Muscle of arm (tissue), 14 donors: Measurements from ENCODE around the gene TRPM6. TPM values are rescaled to one million over a fixed set of nuclear protein-coding genes. Genes with fewer than 3 reads are reported as not detected.
"Not testable (repeated sequence)": the region's sequence is repeated elsewhere in the genome, so short reads cannot be mapped to it uniquely, and the experiment has no call there.

ENCODE experiments used
- DNase-seq: peaks from one replicate; pipeline ENCODE4 v3.0.0-alpha.2; 2013
- long read RNA-seq, 11 donors: transcript quantifications; one replicate each; lab custom pipeline, GENCODE V29; 2026
- polyA plus RNA-seq, 12 donors: library from polyadenylated mRNA; unstranded; fragments of 120-200 nt; gene quantifications; one replicate each; pipeline ENCODE4 v1.2.1, GENCODE V29; 2013; ENCODE audit not compliant: insufficient read length in 12 of 12

TRPM6 gene, protein sequence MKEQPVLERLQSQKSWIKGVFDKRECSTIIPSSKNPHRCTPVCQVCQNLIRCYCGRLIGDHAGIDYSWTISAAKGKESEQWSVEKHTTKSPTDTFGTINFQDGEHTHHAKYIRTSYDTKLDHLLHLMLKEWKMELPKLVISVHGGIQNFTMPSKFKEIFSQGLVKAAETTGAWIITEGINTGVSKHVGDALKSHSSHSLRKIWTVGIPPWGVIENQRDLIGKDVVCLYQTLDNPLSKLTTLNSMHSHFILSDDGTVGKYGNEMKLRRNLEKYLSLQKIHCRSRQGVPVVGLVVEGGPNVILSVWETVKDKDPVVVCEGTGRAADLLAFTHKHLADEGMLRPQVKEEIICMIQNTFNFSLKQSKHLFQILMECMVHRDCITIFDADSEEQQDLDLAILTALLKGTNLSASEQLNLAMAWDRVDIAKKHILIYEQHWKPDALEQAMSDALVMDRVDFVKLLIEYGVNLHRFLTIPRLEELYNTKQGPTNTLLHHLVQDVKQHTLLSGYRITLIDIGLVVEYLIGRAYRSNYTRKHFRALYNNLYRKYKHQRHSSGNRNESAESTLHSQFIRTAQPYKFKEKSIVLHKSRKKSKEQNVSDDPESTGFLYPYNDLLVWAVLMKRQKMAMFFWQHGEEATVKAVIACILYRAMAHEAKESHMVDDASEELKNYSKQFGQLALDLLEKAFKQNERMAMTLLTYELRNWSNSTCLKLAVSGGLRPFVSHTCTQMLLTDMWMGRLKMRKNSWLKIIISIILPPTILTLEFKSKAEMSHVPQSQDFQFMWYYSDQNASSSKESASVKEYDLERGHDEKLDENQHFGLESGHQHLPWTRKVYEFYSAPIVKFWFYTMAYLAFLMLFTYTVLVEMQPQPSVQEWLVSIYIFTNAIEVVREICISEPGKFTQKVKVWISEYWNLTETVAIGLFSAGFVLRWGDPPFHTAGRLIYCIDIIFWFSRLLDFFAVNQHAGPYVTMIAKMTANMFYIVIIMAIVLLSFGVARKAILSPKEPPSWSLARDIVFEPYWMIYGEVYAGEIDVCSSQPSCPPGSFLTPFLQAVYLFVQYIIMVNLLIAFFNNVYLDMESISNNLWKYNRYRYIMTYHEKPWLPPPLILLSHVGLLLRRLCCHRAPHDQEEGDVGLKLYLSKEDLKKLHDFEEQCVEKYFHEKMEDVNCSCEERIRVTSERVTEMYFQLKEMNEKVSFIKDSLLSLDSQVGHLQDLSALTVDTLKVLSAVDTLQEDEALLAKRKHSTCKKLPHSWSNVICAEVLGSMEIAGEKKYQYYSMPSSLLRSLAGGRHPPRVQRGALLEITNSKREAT (N-terminal part only)
- polyA plus RNA-seq: under 1 TPM in 10 of 12 donors, not detected in 2; 0.05 to 0.47 (median 0.12) TPM
- long read RNA-seq, donor 1: 0 reads
- long read RNA-seq, donor 2: 0 reads
- long read RNA-seq, donor 3: 0 reads
- long read RNA-seq, donor 4: 0 reads
- long read RNA-seq, donor 5: 0 reads
- long read RNA-seq, donor 6: 0 reads
- long read RNA-seq, donor 7: 0 reads
- long read RNA-seq, donor 8: 0 reads
- long read RNA-seq, donor 9: 0 reads
- long read RNA-seq, donor 10: 0 reads
- long read RNA-seq, donor 11: 0 reads

DNA sequence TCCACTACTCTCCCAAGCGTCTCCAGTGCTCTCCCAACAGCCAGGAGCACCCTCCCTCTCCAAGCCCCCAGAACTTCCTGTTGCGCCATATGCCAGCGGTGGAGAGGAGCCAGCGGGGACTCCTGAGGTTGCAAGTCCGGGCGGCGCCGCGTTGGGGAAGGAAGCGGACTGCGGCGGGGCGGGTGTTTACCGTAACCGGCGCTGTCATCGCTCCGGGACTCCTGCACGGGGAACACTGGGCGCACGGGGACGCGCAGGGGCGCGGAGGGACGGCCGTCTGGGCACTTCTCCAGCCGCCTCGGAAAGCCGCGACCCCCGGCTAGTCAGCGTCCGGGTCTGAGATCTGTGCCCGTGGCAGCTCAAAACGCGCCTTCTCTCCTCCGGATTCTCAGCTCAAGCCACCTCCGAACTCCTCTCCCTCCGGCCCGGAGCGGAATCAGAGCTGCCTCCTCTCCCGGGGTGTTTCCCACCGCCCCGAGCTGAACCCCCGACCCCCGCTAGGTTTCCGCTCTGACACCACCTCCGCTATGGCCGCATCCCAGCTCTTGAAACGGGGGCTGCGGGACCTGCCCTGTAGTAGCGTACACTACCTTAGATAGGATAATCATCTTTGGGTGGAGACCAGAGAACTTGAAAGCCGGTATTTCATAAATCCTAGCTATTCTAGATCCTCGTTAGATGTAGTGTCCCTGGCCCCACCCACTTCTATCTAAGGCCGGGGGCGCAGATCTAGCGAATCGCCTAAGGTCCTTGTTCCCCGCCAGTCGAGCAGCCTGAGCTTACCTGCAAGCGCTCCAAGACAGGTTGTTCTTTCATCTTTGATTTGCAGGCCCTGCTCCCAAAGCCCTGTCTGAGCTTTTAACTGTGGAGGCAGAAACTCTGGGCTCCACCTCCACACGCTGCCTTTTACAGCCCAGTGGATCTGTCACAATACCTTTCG, at the start of gene TRPM6:
TSS of gene TRPM6 (minus strand) at position 881 of the 940 bp plus-strand sequence. CDS start at position 816, 65 bp downstream.
- DNase-seq: peak; percentile 35

- no peak for DNase-seq
These were observed 47.3 kb upstream of the TRPM6 start for GRCh38 chr9:74935008-74935407.

GRCh38 chr9:74921737-74922136, 34.0 kb upstream of the TRPM6 start:
- no peak for DNase-seq

- no peak for DNase-seq
These were observed 33.4 kb upstream of the TRPM6 start for GRCh38 chr9:74920944-74921626.

GRCh38 chr9:74910036-74910435, 22.3 kb upstream of the TRPM6 start:
- no peak for DNase-seq

DNA sequence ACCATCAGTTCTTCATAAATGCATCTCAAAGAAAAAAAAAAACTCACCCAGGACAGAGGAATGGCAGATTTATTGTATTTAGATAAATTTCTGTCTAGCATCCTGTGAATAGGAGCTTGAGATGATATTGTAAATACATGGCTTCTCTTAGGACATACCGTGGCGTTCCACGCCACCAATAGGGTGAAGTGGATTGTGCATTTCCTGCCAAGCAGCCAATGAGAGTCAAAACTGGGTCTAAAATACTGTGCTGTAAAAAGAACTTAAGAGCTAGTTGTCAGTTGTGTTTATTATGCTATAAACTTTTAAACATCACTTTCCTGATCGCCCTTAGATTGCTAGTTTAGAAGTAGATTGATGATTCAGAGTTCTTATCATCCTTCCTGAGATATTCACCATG, 20.9 kb upstream of the TRPM6 start:
- DNase-seq: no peak

- no peak for DNase-seq
These were observed 19.4 kb upstream of the TRPM6 start for GRCh38 chr9:74907085-74907484.

- DNase-seq: no peak
These were observed 13.3 kb upstream of the TRPM6 start for GRCh38 chr9:74901001-74901400.

- not testable (repeated sequence) for DNase-seq
These were observed 728 bp upstream of the TRPM6 start for GRCh38 chr9:74888449-74888848.

- DNase-seq: no peak
These were observed 255 bp upstream of the TRPM6 start for GRCh38 chr9:74887981-74888370.

GRCh38 chr9:74876382-74876949, 11.3 kb downstream of the TRPM6 start:
- no peak for DNase-seq

GRCh38 chr9:74875656-74876055, 12.1 kb downstream of the TRPM6 start:
- no peak for DNase-seq

DNA sequence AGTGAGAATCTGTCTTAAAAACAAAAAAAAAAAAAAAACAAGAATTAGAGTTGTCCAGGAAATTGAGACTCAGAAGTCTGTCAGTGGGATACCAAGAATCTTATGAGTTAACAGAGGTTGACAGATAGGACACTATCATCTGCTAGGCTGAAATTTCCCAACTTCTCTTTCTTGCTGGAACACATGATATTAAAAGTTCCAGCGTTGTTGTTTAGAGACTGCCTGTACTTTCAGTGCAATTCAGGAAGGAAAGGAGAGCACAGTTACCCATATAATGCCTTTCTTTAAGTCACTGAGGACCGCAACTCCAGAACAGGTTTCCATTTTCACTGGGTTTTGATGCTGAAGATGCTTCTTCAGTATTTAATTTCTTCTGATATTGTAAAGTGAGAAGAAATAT, 13.5 kb downstream of the TRPM6 start:
- no peak for DNase-seq

- DNase-seq: no peak
These were observed 15.0 kb downstream of the TRPM6 start for GRCh38 chr9:74872619-74873233.

GRCh38 chr9:74867483-74867882, 20.2 kb downstream of the TRPM6 start:
- DNase-seq: no peak

- DNase-seq: no peak
These were observed 22.5 kb downstream of the TRPM6 start for GRCh38 chr9:74865177-74865576.

DNA sequence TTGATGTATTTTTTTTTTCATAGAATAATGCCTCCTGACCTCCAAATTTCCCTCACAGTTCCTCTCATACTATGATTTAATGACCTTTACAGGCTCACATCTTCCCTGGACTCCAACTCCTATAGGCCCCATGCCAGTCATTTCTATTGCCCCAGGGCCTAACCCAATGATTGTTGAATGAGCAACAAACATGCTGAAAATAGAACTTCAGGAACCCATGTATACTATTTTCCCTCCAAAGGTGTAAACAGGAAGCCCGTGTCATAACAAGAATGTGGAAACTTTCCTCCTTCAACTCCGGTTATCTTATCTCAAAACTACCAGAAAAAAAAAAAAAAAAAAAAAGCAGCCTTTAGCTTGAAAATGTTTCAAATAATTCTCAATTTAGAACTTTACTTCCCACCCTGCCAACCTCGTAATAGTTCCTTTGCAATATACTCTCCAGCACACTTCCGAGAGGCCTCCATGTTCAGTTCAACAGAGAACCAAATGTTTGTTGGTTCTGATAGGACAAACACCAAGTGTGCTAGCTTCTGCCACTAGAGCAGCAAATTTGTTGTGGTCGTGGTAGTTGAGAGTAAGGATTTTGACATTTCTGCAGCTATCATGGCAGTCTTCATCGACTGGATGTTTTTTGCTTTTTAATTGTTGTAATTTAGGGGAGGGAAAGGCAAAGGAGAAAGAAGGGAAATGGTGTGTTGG, 25.8 kb downstream of the TRPM6 start:
- no peak for DNase-seq

GRCh38 chr9:74861071-74861470, 26.6 kb downstream of the TRPM6 start:
- no peak for DNase-seq
